Stimulated activated naive CD8-positive, alpha-beta T cell treated with anti-CD3 and anti-CD28 coated beads, Interleukin-15, Interleukin-2, amounts not matched to agents 100 ng/mL and 50 ng/mL, for 24 hours (primary cell): ENCODE data around the gene MYBPC2.

Source experiments
- H3K27ac Mint-ChIP-seq: one replicate; pipeline ENCODE4 v1.8.0; 2021; ENCODE audit warnings: mild to moderate bottlenecking, mixed read lengths
- H3K27me3 Mint-ChIP-seq: one replicate; pipeline ENCODE4 v1.8.0; 2021; ENCODE audit warnings: mixed read lengths
- H3K36me3 Mint-ChIP-seq: one replicate; pipeline ENCODE4 v1.8.0; 2021; ENCODE audit warnings: low read depth, mixed read lengths
- H3K4me1 Mint-ChIP-seq: one replicate; pipeline ENCODE4 v1.8.0; 2021; ENCODE audit warnings: low read depth, mixed read lengths
- H3K4me3 Mint-ChIP-seq: one replicate; pipeline ENCODE4 v1.8.0; 2021; ENCODE audit warnings: mild to moderate bottlenecking, mixed read lengths
- H3K9me3 Mint-ChIP-seq: one replicate; pipeline ENCODE4 v1.8.0; 2021; ENCODE audit warnings: mixed read lengths

Gene MYBPC2

DNA sequence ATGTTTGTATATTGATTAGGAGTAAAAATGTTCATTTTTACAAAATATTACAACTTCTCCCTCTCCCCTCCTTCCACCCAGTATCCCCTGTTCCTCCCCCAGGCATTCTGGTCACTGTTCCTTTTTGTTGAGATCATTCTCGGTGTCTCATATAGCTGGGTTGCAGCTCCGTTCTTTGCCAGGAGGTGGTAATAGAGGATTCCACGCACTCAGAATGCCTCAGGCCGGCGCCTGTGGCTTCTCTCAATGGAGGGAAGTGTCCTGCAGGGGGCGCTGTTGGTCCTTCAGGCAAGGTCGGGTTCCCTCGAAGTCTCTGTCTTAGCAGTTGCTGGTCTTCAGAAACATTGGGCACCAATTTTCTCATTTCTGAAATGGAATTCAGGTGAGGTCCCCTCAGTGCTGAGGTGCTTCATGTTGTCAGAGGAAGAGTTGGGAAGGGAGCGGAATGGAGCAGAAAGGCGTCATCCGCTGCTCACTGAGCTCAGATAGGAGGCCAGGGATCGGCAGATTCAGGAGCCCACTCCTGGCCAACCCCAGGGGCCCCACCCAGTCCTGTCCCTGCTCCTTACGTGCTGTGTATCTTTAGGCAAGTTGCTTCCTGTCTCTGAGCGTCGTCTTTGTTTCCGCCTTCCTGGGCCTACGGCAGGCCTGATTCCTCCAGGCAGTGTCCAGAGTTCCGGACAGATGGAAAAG is 54.3 kb downstream of the MYBPC2 start:
- no peak overlapping the region for H3K4me3 Mint-ChIP-seq
- peaks cover 15% of the 10 kb centered on the region for H3K4me1 Mint-ChIP-seq
- no peaks in the 10 kb centered on the region for H3K27me3 Mint-ChIP-seq
- H3K9me3 Mint-ChIP-seq, result no peaks in the 10 kb centered on the region
- peaks cover 27% of the 10 kb centered on the region for H3K36me3 Mint-ChIP-seq
- no peak overlapping the region for H3K27ac Mint-ChIP-seq

DNA sequence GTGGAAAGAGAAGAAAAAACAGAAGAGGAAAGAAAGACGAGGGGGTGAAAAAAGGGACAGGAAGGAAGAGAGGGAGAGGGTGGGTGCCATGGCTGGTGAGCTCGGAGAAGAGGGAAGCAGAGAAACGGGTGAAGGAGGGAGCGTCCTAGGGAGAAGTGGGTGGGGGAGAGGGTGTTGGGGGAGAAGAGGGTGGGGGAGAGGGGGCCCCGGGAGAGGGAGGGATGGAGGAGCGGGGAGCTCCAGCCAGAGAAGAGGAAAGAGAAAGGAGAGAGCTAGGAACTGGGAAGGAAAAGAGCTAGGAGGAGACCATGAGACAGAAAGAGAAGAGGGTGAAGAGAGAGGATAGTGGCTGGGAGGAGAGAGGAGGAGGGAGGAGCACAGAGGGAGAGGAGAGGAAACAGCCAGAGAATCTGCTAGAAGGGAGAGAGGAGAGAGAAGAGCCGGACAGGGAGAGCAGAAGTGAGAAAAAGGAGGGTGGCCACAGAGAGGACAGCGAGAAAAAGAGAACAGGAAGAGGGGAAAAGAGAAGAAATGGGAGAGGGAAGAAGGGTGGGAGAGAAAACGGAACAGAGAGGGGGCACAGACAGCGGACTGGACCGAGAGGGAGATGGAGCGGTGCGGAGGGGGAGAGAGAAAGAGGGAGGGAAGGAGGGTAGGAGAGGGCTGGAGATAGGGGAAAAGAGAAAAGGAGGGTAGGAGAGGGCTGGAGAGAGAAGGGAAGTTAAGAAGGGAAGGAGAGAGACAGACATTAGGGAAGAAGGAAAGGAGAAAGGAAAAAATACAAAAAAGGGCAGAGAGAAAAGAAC is 55.9 kb downstream of the MYBPC2 start:
- Mint-ChIP-seq H3K4me1 (peaks cover 20% of the 10 kb centered on the region), H3K9me3 (no peaks in the 10 kb centered on the region), H3K4me3 (no peak overlapping the region), H3K27ac (no peak overlapping the region), H3K27me3 (no peaks in the 10 kb centered on the region), H3K36me3 (peaks cover 21% of the 10 kb centered on the region)

DNA sequence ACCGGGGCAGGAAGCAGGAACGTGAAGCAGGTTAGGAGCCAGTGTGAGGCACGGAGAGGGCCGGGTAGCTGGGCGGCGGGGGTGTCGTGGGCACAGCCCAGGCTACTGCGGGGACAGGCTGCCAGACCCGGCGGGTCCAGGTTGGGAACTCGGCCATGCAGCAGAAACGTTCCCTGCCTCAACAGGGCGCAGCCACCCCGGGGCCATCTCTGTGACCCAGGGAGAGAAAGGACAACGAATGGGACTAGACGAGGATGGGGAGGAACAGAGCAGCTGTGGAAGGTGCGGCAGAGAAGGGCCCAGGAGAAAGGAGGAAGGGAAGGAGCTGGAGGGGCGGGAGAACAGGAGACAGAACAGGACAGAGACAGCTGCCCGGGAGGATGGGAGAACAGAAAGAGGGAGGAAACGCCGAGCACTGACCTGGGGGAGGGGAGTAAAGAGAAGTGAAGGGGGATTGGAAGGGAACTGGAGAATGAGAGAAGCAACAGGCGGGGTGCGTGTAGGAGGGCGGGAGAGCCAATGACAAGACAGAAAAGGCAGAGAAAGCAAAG is 56.8 kb downstream of the MYBPC2 start:
- Mint-ChIP-seq H3K9me3 (no peaks in the 10 kb centered on the region), H3K27ac (no peak overlapping the region), H3K27me3 (no peaks in the 10 kb centered on the region), H3K36me3 (peaks cover 20% of the 10 kb centered on the region), H3K4me3 (no peak overlapping the region), H3K4me1 (peaks cover 20% of the 10 kb centered on the region)

DNA sequence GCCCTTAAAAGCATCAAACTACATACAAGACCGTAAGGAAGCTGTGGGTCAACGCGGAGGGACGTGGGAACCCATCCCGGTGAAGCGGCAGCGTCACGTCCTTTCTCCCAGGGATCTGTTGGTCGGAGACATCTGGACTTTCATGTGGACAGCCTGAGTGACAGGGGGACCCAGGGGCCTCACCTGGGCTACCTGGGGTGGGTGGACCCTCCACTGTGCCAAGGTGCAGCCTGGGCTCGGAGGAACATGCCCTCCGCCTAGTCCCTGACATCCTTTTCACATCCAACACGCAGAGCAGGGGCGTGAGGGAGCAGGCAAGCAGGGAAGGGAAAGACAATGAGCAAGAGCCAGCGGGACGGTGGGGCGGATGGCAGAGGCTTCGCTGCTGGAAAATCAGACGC is 57.7 kb downstream of the MYBPC2 start:
- Mint-ChIP-seq H3K36me3 (peaks cover 12% of the 10 kb centered on the region), H3K4me3 (no peak overlapping the region), H3K9me3 (no peaks in the 10 kb centered on the region), H3K27ac (no peak overlapping the region), H3K27me3 (no peaks in the 10 kb centered on the region), H3K4me1 (peaks cover 20% of the 10 kb centered on the region)

- H3K9me3 Mint-ChIP-seq, result no peaks in the 10 kb centered on the region
- H3K27me3 Mint-ChIP-seq, result no peaks in the 10 kb centered on the region
- H3K4me1 Mint-ChIP-seq, result peaks cover 20% of the 10 kb centered on the region
- peak overlapping the region; percentile 3 for H3K27ac Mint-ChIP-seq
- H3K4me3 Mint-ChIP-seq, result no peak overlapping the region
- peaks cover 6% of the 10 kb centered on the region for H3K36me3 Mint-ChIP-seq
These were observed 58.3 kb downstream of the MYBPC2 start for GRCh38 chr19:50490991-50491472.

DNA sequence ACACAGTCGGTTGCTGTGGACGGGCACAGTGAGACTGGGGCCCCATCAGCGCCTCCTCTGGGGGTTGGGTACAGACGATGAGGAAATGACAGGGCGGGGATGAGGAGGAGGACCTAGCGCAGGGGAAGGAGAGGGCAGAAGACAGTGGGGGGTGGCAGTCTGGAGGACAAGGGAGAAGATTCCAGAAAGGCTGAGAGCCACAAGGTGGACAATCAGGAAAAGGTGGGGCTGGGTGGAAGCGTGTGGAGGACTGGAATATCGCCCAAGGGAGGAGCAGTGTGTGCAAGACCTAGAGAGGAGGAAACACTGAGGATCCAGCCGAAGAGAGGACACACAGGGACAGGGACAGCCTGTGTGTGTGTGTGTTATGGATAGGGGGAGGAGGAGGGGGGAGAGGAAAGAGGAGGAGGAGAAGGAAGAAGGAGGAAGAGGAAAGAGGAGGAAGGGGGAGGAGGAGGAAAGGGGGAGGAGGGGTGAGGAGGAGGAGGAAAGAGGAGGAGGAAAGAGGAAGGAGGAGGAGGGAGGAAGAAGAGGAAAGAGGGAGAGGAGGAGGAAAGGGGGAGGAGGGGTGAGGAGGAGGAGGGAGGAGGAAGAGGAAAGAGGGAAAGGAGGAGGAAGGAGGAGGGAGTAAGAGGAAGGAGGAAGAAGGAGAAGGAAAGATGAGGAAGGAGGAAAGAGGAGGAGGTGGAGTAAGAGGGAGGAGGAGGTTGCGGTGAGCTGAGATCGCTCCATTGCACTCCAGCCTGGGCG is 59.8 kb downstream of the MYBPC2 start:
- Mint-ChIP-seq H3K36me3 (no peaks in the 10 kb centered on the region), H3K4me3 (no peak overlapping the region), H3K9me3 (no peaks in the 10 kb centered on the region), H3K27me3 (no peaks in the 10 kb centered on the region), H3K27ac (peak overlapping the region; percentile 69), H3K4me1 (peaks cover 18% of the 10 kb centered on the region)

DNA sequence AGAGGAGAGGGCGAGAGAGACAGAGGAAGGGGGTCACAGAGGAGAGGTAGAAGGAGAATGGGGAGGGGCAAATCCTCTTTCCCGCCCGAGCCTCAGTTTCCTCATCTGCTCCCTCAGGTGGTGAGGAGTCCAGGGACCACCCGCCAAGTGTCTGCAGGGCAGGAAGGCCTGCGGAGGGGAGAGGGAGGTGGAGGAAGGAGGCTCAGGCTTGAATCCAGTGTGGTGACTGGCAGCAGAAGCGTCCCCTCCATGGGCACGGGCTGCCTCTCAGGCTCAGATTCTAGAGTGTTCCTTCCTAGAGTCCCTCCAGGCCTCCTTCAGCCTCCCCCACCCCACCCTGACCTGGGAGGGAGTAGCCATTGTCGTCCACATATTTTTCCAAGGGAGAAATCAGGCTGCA is 60.5 kb downstream of the MYBPC2 start:
- Mint-ChIP-seq H3K4me1 (peaks cover 18% of the 10 kb centered on the region), H3K27me3 (no peaks in the 10 kb centered on the region), H3K4me3 (no peak overlapping the region), H3K36me3 (no peaks in the 10 kb centered on the region), H3K27ac (no peak overlapping the region), H3K9me3 (no peaks in the 10 kb centered on the region)

- H3K27me3 Mint-ChIP-seq, result no peaks in the 10 kb centered on the region
- H3K4me1 Mint-ChIP-seq, result peaks cover 18% of the 10 kb centered on the region
- no peaks in the 10 kb centered on the region for H3K9me3 Mint-ChIP-seq
- no peaks in the 10 kb centered on the region for H3K36me3 Mint-ChIP-seq
- no peak overlapping the region for H3K27ac Mint-ChIP-seq
- no peak overlapping the region for H3K4me3 Mint-ChIP-seq
These were observed 61.7 kb downstream of the MYBPC2 start for GRCh38 chr19:50494186-50495019.

DNA sequence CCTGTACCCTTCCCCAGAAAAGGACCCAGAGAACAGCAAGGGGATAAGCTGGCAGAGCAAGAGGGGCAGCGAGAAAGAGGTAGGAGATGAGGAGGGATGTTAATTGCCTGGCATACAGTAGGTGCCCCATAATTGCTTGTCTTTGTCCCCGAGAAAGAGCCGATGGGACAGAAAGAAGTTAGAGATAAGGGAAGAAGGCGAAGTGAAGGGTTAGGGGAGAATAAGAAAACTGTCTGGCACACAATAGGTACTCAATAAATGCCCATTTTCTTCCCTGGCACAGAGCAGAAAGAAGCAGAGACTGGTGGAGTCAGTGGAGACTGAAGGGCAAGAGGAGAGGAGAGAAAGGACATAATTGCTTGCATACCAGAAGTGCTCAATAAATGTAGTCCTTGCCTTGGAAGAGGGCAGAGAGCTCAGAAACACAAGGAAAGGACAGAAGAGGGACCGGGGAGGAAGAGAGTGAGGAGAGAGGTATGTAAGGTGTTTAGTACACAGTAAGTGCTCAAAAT is 62.4 kb downstream of the MYBPC2 start:
- Mint-ChIP-seq H3K4me1 (peaks cover 18% of the 10 kb centered on the region), H3K27ac (no peak overlapping the region), H3K36me3 (no peaks in the 10 kb centered on the region), H3K4me3 (no peak overlapping the region), H3K27me3 (no peaks in the 10 kb centered on the region), H3K9me3 (no peaks in the 10 kb centered on the region)

GRCh38 chr19:50496189-50497021 is 63.7 kb downstream of the MYBPC2 start:
- H3K27ac Mint-ChIP-seq, result no peak overlapping the region
- no peaks in the 10 kb centered on the region for H3K9me3 Mint-ChIP-seq
- H3K4me3 Mint-ChIP-seq, result no peak overlapping the region

DNA sequence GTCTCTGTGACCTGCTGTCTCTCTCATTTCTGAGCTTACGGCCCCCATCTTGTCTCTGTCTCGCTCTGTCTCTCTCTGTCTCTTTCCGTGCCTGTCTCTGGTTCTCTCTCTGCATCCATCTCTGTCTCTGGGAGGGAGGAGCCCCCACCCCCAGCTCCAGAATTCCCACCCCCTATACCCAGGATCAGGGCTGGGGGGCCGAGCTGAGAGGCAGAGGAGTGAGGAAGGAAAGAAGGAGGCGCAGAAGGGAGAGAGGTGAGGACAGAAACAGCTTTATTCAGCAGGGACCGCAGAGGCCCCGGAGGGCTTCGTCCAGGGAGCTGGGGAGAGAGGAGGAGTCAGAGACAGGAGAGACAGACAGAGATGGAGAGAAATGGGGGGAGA is 64.3 kb downstream of the MYBPC2 start:
- peaks cover 5% of the 10 kb centered on the region for H3K4me1 Mint-ChIP-seq
- no peaks in the 10 kb centered on the region for H3K9me3 Mint-ChIP-seq
- H3K4me3 Mint-ChIP-seq, result no peak overlapping the region
- H3K27me3 Mint-ChIP-seq, result no peaks in the 10 kb centered on the region
- H3K27ac Mint-ChIP-seq, result no peak overlapping the region
- no peaks in the 10 kb centered on the region for H3K36me3 Mint-ChIP-seq

More at GRCh38 chr19:50496189-50497021, 63.7 kb downstream of the MYBPC2 start:
- peaks cover 11% of the 10 kb centered on the region for H3K4me1 Mint-ChIP-seq
- H3K36me3 Mint-ChIP-seq, result no peaks in the 10 kb centered on the region
- H3K27me3 Mint-ChIP-seq, result no peaks in the 10 kb centered on the region

GRCh38 chr19:50498219-50499056 is 65.7 kb downstream of the MYBPC2 start:
- H3K4me1 Mint-ChIP-seq, result no peaks in the 10 kb centered on the region
- H3K27me3 Mint-ChIP-seq, result no peaks in the 10 kb centered on the region
- H3K4me3 Mint-ChIP-seq, result no peak overlapping the region
- no peaks in the 10 kb centered on the region for H3K9me3 Mint-ChIP-seq
- no peak overlapping the region for H3K27ac Mint-ChIP-seq
- no peaks in the 10 kb centered on the region for H3K36me3 Mint-ChIP-seq
